ENCODE data around the gene MOB1A.

Gene MOB1A

DNA sequence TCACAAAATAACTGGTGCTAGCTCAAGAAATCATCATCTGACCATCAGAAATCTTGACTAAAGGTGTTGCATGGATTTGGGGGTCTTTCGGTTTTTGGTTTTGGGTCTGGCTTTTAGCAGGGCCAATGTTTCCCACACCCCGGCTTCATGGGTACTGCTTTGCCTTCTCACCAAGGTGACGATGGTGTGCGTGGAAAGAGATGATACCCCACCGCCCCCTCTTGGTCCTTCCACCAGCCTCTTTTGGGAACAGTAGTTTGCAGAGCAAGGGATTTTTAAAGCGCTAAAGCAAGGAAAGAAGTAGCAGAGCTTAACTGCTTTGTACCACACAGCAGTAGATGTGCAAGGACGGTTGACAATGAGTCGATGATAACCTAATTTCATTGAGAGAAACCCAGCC is 73.3 kb downstream of the MOB1A start:
- Histone ChIP-seq H3K4me3 (ENCODE audit: low read length) (no peak overlapping the region), H3K9me3 (ENCODE audit: insufficient read depth, low read length) (no peaks in the 10 kb centered on the region), H3K4me1 (ENCODE audit: low read length) (0 out of 2 replicates have a peak, but pooled peaks cover 4% of the 10 kb centered on the region), H2AFZ (ENCODE audit: low read depth, low read length) (no peak overlapping the region), H3K9ac (ENCODE audit: low read length) (no peak overlapping the region), H3K27me3 (ENCODE audit: low read depth, low read length) (no peaks in the 10 kb centered on the region), H3K27ac (ENCODE audit: low read length) (no peak overlapping the region), H3K79me2 (ENCODE audit: low read length) (0 out of 2 replicates have a peak, but pooled peaks cover 5% of the 10 kb centered on the region), H3K36me3 (replicated peaks; ENCODE audit: low read depth, low read length) (peaks cover 49% of the 10 kb centered on the region), H4K20me1 (ENCODE audit: insufficient read depth, low read length) (peaks cover 13% of the 10 kb centered on the region; the same call in 1 of the 2 replicates), H3K4me2 (ENCODE audit: low read length) (no peak overlapping the region)
- TF ChIP-seq EZH2phosphoT487 (IDR thresholded peaks at IDR 0.05; ENCODE audit: low read depth): no peak
- TF ChIP-seq, protein P1, sequence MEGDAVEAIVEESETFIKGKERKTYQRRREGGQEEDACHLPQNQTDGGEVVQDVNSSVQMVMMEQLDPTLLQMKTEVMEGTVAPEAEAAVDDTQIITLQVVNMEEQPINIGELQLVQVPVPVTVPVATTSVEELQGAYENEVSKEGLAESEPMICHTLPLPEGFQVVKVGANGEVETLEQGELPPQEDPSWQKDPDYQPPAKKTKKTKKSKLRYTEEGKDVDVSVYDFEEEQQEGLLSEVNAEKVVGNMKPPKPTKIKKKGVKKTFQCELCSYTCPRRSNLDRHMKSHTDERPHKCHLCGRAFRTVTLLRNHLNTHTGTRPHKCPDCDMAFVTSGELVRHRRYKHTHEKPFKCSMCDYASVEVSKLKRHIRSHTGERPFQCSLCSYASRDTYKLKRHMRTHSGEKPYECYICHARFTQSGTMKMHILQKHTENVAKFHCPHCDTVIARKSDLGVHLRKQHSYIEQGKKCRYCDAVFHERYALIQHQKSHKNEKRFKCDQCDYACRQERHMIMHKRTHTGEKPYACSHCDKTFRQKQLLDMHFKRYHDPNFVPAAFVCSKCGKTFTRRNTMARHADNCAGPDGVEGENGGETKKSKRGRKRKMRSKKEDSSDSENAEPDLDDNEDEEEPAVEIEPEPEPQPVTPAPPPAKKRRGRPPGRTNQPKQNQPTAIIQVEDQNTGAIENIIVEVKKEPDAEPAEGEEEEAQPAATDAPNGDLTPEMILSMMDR (IDR thresholded peaks at IDR 0.05; ENCODE audit: low read depth, low read length): no peak

DNA sequence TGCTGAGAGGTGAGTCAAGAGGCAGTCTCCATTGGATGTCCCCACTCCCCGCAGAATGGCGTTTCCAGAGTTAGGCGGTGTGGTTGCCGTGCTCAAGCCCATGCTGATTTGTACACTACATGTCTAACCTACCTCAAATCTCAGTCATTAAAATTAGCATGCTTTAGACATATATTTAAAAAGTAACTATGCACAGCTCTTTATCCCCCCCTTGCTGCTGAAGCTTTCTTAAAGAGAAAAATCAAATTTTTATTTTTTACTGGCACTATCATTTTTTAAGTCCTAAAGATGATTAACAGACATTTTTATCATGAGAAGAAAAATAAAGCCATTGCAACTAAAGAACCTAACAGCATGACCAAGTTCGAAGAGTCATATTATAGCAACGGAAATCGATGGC is 73.8 kb downstream of the MOB1A start:
- no peaks in the 10 kb centered on the region for H3K27me3 ChIP-seq (ENCODE audit: low read depth, low read length)
- no peak overlapping the region for H3K27ac ChIP-seq (ENCODE audit: low read length)
- H3K36me3 ChIP-seq (replicated peaks; ENCODE audit: low read depth, low read length): peaks cover 55% of the 10 kb centered on the region
- no peaks in the 10 kb centered on the region for H3K9me3 ChIP-seq (ENCODE audit: insufficient read depth, low read length)
- H3K4me3 ChIP-seq (ENCODE audit: low read length): no peak overlapping the region
- no peak overlapping the region for H3K4me2 ChIP-seq (ENCODE audit: low read length)
- no peak overlapping the region for H3K9ac ChIP-seq (ENCODE audit: low read length)
- 0 out of 2 replicates have a peak, but pooled peaks cover 5% of the 10 kb centered on the region for H3K79me2 ChIP-seq (ENCODE audit: low read length)
- no peak overlapping the region for H2AFZ ChIP-seq (ENCODE audit: low read depth, low read length)
- 0 out of 2 replicates have a peak, but pooled peaks cover 4% of the 10 kb centered on the region for H3K4me1 ChIP-seq (ENCODE audit: low read length)
- H4K20me1 ChIP-seq (ENCODE audit: insufficient read depth, low read length): peaks cover 13% of the 10 kb centered on the region; the same call in 1 of the 2 replicates
- TF ChIP-seq, protein P1 (IDR thresholded peaks at IDR 0.05; ENCODE audit: low read depth, low read length): peak; percentile 29; the same call in 1 of the 2 replicates
- no peak for TF ChIP-seq EZH2phosphoT487 (IDR thresholded peaks at IDR 0.05; ENCODE audit: low read depth)

DNA sequence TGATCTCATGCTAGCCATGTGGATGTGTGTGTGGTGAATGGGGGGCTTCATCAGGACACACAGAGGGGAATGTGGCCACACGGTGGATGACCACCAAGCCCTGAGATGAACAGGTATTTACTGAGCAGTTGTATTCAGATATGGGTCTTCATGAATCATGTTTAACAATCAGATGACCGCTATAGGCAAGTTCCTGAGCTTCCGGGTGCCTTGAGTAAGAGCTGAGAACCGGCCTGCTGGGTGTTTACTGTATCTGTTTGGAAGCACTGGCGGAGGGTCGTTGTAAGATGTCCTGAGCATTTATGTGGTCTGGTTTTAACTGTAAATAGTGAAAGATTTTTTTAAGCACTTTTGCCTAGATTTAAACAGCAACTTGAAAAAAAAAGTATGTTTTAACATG is 74.9 kb downstream of the MOB1A start:
- Histone ChIP-seq H3K4me2 (ENCODE audit: low read length) (no peak overlapping the region), H3K9me3 (ENCODE audit: insufficient read depth, low read length) (no peaks in the 10 kb centered on the region), H3K4me1 (ENCODE audit: low read length) (0 out of 2 replicates have a peak, but pooled peaks cover 4% of the 10 kb centered on the region), H3K9ac (ENCODE audit: low read length) (no peak overlapping the region), H3K27ac (ENCODE audit: low read length) (no peak overlapping the region), H2AFZ (ENCODE audit: low read depth, low read length) (no peak overlapping the region), H3K79me2 (ENCODE audit: low read length) (0 out of 2 replicates have a peak, but pooled peaks cover 5% of the 10 kb centered on the region), H4K20me1 (ENCODE audit: insufficient read depth, low read length) (peaks cover 13% of the 10 kb centered on the region; the same call in 1 of the 2 replicates), H3K27me3 (ENCODE audit: low read depth, low read length) (no peaks in the 10 kb centered on the region), H3K4me3 (ENCODE audit: low read length) (no peak overlapping the region), H3K36me3 (replicated peaks; ENCODE audit: low read depth, low read length) (peaks cover 61% of the 10 kb centered on the region)
- no peak for TF ChIP-seq EZH2phosphoT487 (IDR thresholded peaks at IDR 0.05; ENCODE audit: low read depth)
- TF ChIP-seq, protein P1 (IDR thresholded peaks at IDR 0.05; ENCODE audit: low read depth, low read length): no peak

Measured in OCI-LY3 (cell line).